ENCODE data around the gene SMO.
"Not testable (repeated sequence)": the region's sequence is repeated elsewhere in the genome, so short reads cannot be mapped to it uniquely, and the experiment has no call there.

Gene SMO

GRCh38 chr7:129245533-129245932 lies 57.1 kb downstream of the SMO start:
- no peak for DNase-seq

- DNase-seq: no peak
Observed at GRCh38 chr7:129247087-129247486, 58.7 kb downstream of the SMO start.

DNA sequence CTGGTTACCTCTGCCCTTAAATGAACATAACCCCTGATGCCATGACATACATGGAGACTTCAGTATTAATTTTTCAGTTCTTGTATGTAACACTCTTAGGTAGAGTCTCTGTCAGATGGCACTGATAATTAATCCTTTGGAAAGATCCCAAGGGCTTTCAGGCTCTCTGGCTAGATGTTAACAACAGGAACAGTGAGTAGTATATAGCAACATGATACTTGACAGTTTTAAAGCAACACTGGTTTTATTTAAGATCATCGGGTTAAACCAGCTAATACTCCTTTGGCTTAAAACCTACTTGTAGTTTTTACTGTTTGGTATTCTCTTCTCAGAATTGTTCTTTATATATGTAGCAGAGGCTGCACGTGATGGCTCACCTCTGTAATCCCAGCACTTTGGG lies 63.7 kb downstream of the SMO start:
- DNase-seq: no peak

- not testable (repeated sequence) for DNase-seq
Observed at GRCh38 chr7:129252603-129253002, 64.2 kb downstream of the SMO start.

GRCh38 chr7:129255800-129256199 lies 67.4 kb downstream of the SMO start:
- DNase-seq: no peak

DNA sequence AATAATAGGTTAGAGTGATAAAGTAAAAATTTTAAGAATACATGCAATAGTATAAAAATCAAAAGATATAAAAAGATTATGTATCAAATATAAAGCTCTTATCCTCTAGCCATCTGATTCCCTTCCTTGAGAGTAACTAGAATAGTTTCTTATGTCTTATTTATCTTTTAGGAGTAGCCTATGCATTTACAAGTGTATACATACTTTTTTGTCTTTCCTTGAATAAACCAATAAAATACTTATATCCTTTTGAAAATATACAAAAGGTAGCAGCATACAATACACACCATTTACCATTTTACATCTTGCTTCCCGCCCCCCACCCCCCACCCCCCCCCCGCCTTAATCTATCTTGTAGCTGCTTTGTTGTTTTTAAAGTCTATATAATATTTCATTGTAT lies 67.8 kb downstream of the SMO start:
- DNase-seq: no peak

- DNase-seq: no peak
Observed at GRCh38 chr7:129257168-129257567, 68.7 kb downstream of the SMO start.

GRCh38 chr7:129258649-129259389 lies 70.4 kb downstream of the SMO start:
- DNase-seq: no peak

DNA sequence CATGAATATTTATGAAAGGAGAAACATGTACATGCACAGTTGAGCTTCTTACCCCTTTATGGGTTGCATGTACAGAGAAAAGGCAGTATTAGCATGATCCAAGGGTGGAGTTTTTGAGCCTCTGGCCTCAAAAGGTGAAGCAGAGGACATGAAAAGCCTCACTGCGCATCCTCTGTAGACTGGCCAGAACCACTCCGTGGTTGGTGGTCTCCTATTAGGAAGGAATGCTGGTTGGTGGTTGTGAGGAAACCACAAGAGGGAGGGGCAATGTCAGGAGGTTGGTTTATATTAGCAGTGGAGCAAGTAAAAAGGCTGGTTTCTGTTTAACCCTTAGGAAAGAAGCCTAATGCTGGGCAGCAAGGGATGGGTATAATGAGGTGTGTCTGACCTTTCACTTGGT lies 73.9 kb downstream of the SMO start:
- DNase-seq: no peak
